Epithelial cell of esophagus (primary cell): ENCODE data around the gene BSCL2.

ENCODE experiments used
- DNase-seq: peaks from one replicate; pipeline ENCODE4 v3.0.0; 2010; ENCODE audit warnings: low read depth
- H3K4me3 ChIP-seq: 2 replicates; pipeline ENCODE4 v1.5.1; 2011; ENCODE audit warnings: mild to moderate bottlenecking, low read length, control low read depth
- CTCF ChIP-seq: IDR thresholded peaks from 2 replicates; pipeline ENCODE4 v1.5.1; 2011; ENCODE audit warnings: low read depth, mild to moderate bottlenecking, low read length, control low read depth, inconsistent platforms; ENCODE audit not compliant: insufficient read depth; ENCODE audit errors: missing control alignments

Gene BSCL2

GRCh38 chr11:62645671-62645945, 61.6 kb downstream of the BSCL2 start:
- H3K4me3 ChIP-seq, result peak overlapping the region; percentile 79
- no peak for TF ChIP-seq CTCF
- no peak for DNase-seq

GRCh38 chr11:62644220-62644619, 63.0 kb downstream of the BSCL2 start:
- H3K4me3 ChIP-seq, result no peak overlapping the region
- DNase-seq, result no peak
- no peak for TF ChIP-seq CTCF
